Endothelial cell of umbilical vein (primary cell): ENCODE measurements around the gene PLPP7. TPM values are rescaled to one million over a fixed set of nuclear protein-coding genes. Genes with fewer than 3 reads are reported as not detected.

Experiments used
- BruUV-seq: library from RNA; stranded (reverse); fragments of 400-500 nt; replicated peaks from 2 replicates; lab custom pipeline; 2021; lab: Mats Ljungman, UMichigan
- CTCF ChIA-PET: fragments of 300-600, 350-600 bp; sonication (Branson Sonifier 250); formaldehyde crosslinking; loops from one replicate; lab custom pipeline; 2021; ENCODE audit warnings: antibody characterized with exemption, inconsistent platforms; lab: Charles Lee
- POLR2A ChIA-PET: fragments of 300-600, 350-600 bp; sonication (Branson Sonifier 250); formaldehyde crosslinking; loops from one replicate; lab custom pipeline; 2021; ENCODE audit warnings: antibody characterized with exemption, inconsistent platforms; lab: Charles Lee
- DNase-seq: peaks from one replicate; pipeline ENCODE4 v3.0.0-alpha.2; 2011; ENCODE audit warnings: low read depth, low spot score
- FAIRE-seq: peaks from 2 replicates; lab custom pipeline; 2011; peaks lifted over from hg19 to GRCh38; lab: Jason Lieb, UNC
- H2AFZ ChIP-seq: 2 replicates; pipeline ENCODE4 v1.6.0; 2012; ENCODE audit warnings: low read depth, low read length, control low read depth, inconsistent platforms
- H3K27ac ChIP-seq: 2 replicates; pipeline ENCODE4 v1.5.1; 2011; ENCODE audit warnings: low read depth, mild to moderate bottlenecking, control low read depth, low read length, moderate library complexity; ENCODE audit not compliant: insufficient read depth
- H3K27me3 ChIP-seq, 2 experiments: 2 replicates each; pipeline versions ENCODE4 v1.6.0 to v1.6.1; 2011; ENCODE audit warnings: low read length in 2 of 2, mixed read lengths in 1 of 2; ENCODE audit not compliant: control insufficient read depth in 2 of 2, insufficient read depth in 2 of 2
- H3K36me3 ChIP-seq, 2 experiments: 2 replicates in 1 of 2; 3 replicates in 1 of 2; pipeline ENCODE4 v1.5.1; 2011; ENCODE audit warnings: low read length in 2 of 2, mild to moderate bottlenecking in 1 of 2, moderate library complexity in 1 of 2; ENCODE audit not compliant: control insufficient read depth in 2 of 2, insufficient read depth in 2 of 2; ENCODE audit errors: extremely low read depth in 1 of 2
- H3K4me1 ChIP-seq: 3 replicates; pipeline ENCODE4 v1.5.1; 2011; ENCODE audit warnings: mild to moderate bottlenecking, low read length; ENCODE audit not compliant: control insufficient read depth, insufficient read depth; ENCODE audit errors: extremely low read depth
- H3K4me2 ChIP-seq: 2 replicates; pipeline ENCODE4 v1.6.1; 2011; ENCODE audit warnings: low read length, control low read depth, mixed read lengths; ENCODE audit not compliant: insufficient read depth
- H3K4me3 ChIP-seq, 3 experiments: fragments of 200-600 bp in 1 of 3; sonication (generic), shearing (Covaris generic) in 1 of 3; replicated peaks in 1 of 3; 2 replicates each; pipeline ENCODE4 v1.5.1; 2011 to 2016; ENCODE audit warnings: control low read depth in 3 of 3, low read length in 3 of 3, mild to moderate bottlenecking in 2 of 3, inconsistent platforms in 1 of 3, low read depth in 1 of 3, moderate library complexity in 1 of 3; ENCODE audit not compliant: insufficient read depth in 1 of 3
- H3K79me2 ChIP-seq: 2 replicates; pipeline ENCODE4 v1.6.0; 2012; ENCODE audit warnings: low read length, inconsistent platforms; ENCODE audit not compliant: control insufficient read depth, insufficient read depth
- H3K9ac ChIP-seq: replicated peaks from 2 replicates; pipeline ENCODE3; 2011; ENCODE audit warnings: low read length, control low read depth; ENCODE audit not compliant: insufficient read depth; ENCODE audit errors: extremely low read depth
- H3K9me1 ChIP-seq: replicated peaks from 3 replicates; pipeline ENCODE4 v1.6.0; 2011; ENCODE audit warnings: mild to moderate bottlenecking, low read length; ENCODE audit not compliant: control insufficient read depth, insufficient read depth; ENCODE audit errors: extremely low read depth
- H3K9me3 ChIP-seq: replicated peaks from 2 replicates; pipeline ENCODE4 v1.5.1; 2012; ENCODE audit warnings: low read length, inconsistent platforms; ENCODE audit not compliant: control insufficient read depth, insufficient read depth
- H4K20me1 ChIP-seq: replicated peaks from 2 replicates; pipeline ENCODE3; 2011; ENCODE audit warnings: mild to moderate bottlenecking, low read length; ENCODE audit not compliant: control insufficient read depth, insufficient read depth; ENCODE audit errors: extremely low read depth
- CTCF ChIP-seq, 2 donors: IDR thresholded peaks; 1 replicate in 1 of 2; 2 replicates in 1 of 2; pipeline ENCODE4 v1.5.1; 2011; ENCODE audit warnings: low read length in 2 of 2, mild to moderate bottlenecking in 2 of 2, moderate library complexity in 2 of 2, control low read depth in 1 of 2, inconsistent platforms in 1 of 2, low read depth in 1 of 2; ENCODE audit not compliant: insufficient read depth in 1 of 2; ENCODE audit errors: extremely low read depth in 1 of 2
- MAX ChIP-seq: IDR thresholded peaks from 2 replicates; pipeline ENCODE4 v1.6.1; 2011; ENCODE audit not compliant: insufficient read depth, insufficient read length
- MYC ChIP-seq: IDR thresholded peaks from one replicate; pipeline ENCODE4 v1.6.1; 2011; ENCODE audit warnings: mild to moderate bottlenecking, low read depth, low read length
- POLR2AphosphoS5 ChIP-seq: IDR thresholded peaks from 2 replicates; pipeline ENCODE4 v1.6.1; 2012; ENCODE audit warnings: low read depth, mild to moderate bottlenecking, control low read depth, low read length, moderate library complexity; ENCODE audit not compliant: insufficient read depth
- dilution Hi-C: fragments of 300-500 bp; cut with MboI; formaldehyde crosslinking; loops from one replicate; pipeline ENCODE4 v1.15.0; 2019; ENCODE audit warnings: low sequenced_read_pairs; ENCODE audit not compliant: extremely low pct_ligation_motif_present
- intact Hi-C: fragments of 100-400 bp; cut with micrococcal nuclease; formaldehyde crosslinking; loops from one replicate; pipeline ENCODE4 v1.10.0; 2022
- polyA plus RNA-seq, 4 experiments: library from polyadenylated mRNA; depleted of rRNA in 3 of 4; stranded (reverse) in 3 of 4; unstranded in 1 of 4; fragments of >200 nt; gene quantifications; 2 replicates each; pipeline versions ENCODE4 v1.2.1 to v1.2.3, GENCODE V29; 2011 to 2012; ENCODE audit warnings: missing spikeins in 1 of 4
- total RNA-seq: library from RNA; stranded (reverse); gene quantifications from 2 replicates; pipeline ENCODE4 v1.2.3, GENCODE V29; 2021

PLPP7 gene
- total and polyA plus RNA-seq, 2 donors (not counting 3 experiments of a cell fraction or from before 2014, with no cell fraction given) = 2.1 to 2.7 TPM

- POLR2A ChIA-PET = interaction anchor here (0.6 kb wide), 1 partner anchor 9 kb away, joined by 7 read pairs; no protein-coding TSS in a partner anchor
- Histone ChIP-seq H4K20me1 (no peaks in the 10 kb centered on the region), H3K9me1 (no peaks in the 10 kb centered on the region), H3K4me2 (no peak overlapping the region), H3K4me1 (peaks cover 17% of the 10 kb centered on the region), H2AFZ (no peak overlapping the region), H3K79me2 (peaks cover 20% of the 10 kb centered on the region), H3K4me3 (no peak overlapping the region), H3K9me3 (no peaks in the 10 kb centered on the region), H3K27ac (no peak overlapping the region), H3K9ac (no peak overlapping the region), H3K27me3 (peaks cover 20 to 23% of the 10 kb centered on the region in 2 experiments), H3K36me3 (no peaks in the 10 kb centered on the region)
- intact Hi-C loops (no loop called here), dilution Hi-C loops (no loop called here)
- BruUV-seq = no TSS peak
- DNase-seq (no peak), FAIRE-seq (no peak)
- no peak for TF ChIP-seq MYC
- no peak for TF ChIP-seq POLR2AphosphoS5
- TF ChIP-seq MAX = no peak
- TF ChIP-seq CTCF (IDR thresholded peaks at IDR 0.05; ENCODE audit: extremely low read depth in 1 of 2, insufficient read depth in 1 of 2, low read depth in 1 of 2, low read length in 2 of 2) = no peak
- CTCF ChIA-PET = interaction anchor here (0.8 to 2.8 kb wide), 2 partner anchors 11 to 57 kb away, joined by 3 to 11 read pairs; partner anchors contain the start of gene PLPP7
These were observed 10.2 kb upstream of the PLPP7 start for GRCh38 chr9:131279196-131279862.
